Prostate gland (tissue), 2 donors: ENCODE results near the gene PRPF4. TPM values are rescaled to one million over a fixed set of nuclear protein-coding genes. Genes with fewer than 3 reads are reported as not detected.

Experiments used
- DNase-seq: peaks from one replicate; pipeline ENCODE4 v3.0.0-alpha.2; 2019; ENCODE audit warnings: low spot score
- H3K27ac ChIP-seq, 2 donors: fragments of 200-600 bp; sonication (generic); 2 replicates each; pipeline ENCODE4 v1.5.1; 2017 to 2019
- H3K27me3 ChIP-seq: fragments of 200-600 bp; sonication (generic); replicated peaks from 2 replicates; pipeline ENCODE4 v1.5.1; 2019; ENCODE audit not compliant: insufficient read depth
- H3K36me3 ChIP-seq, 2 donors: fragments of 200-600 bp; sonication (generic); 1 replicate in 1 of 2; 2 replicates in 1 of 2; pipeline versions ENCODE4 v1.5.1 to v1.8.1; 2017 to 2019
- H3K4me1 ChIP-seq: fragments of 200-600 bp; sonication (generic); replicated peaks from 2 replicates; pipeline ENCODE4 v1.5.1; 2019
- H3K4me3 ChIP-seq, 2 donors: fragments of 200-600 bp; sonication (generic); 2 replicates each; pipeline ENCODE4 v1.5.1; 2017 to 2019
- H3K9me3 ChIP-seq: fragments of 200-600 bp; sonication (generic); 2 replicates; pipeline ENCODE4 v1.5.1; 2017
- POLR2A ChIP-seq: fragments of 450-650 bp; IDR thresholded peaks from one replicate; pipeline ENCODE4 v1.6.1; 2016; ENCODE audit warnings: antibody characterized with exemption, mild to moderate bottlenecking
- POLR2AphosphoS5 ChIP-seq: sonication (generic); formaldehyde crosslinking; IDR thresholded peaks from one replicate; pipeline ENCODE4 v1.6.1; 2017; ENCODE audit warnings: antibody characterized with exemption
- WGBS: methylation state at CpG from one replicate; pipeline ENCODE4 v1.1.5; 2018; 5-methylcytosine and 5-hydroxymethylcytosine counted together
- intact Hi-C: fragments of 100-400 bp; cut with DNase I; formaldehyde crosslinking; loops from one replicate; pipeline ENCODE4 v1.14.2; 2022
- total RNA-seq, 2 donors: library from RNA; depleted of rRNA; stranded (reverse); fragments of >200 nt; gene quantifications; one replicate each; pipeline ENCODE4 v1.1.0, GENCODE V29; 2016
- TF ChIP-seq, protein P1 (sequence below), 4 experiments: fragments of 200-600 bp in 2 of 4; fragments of 450-650 bp in 2 of 4; sonication (generic) in 2 of 4; IDR thresholded peaks; 1 replicate in 3 of 4; 2 replicates in 1 of 4; pipeline ENCODE4 v1.5.1; 2016 to 2019; ENCODE audit warnings: antibody characterized with exemption in 4 of 4, mild to moderate bottlenecking in 2 of 4, moderate library complexity in 2 of 4

Gene PRPF4
- total RNA-seq, 2 donors from 2014 or later = 25.0 to 27.1 TPM

DNA sequence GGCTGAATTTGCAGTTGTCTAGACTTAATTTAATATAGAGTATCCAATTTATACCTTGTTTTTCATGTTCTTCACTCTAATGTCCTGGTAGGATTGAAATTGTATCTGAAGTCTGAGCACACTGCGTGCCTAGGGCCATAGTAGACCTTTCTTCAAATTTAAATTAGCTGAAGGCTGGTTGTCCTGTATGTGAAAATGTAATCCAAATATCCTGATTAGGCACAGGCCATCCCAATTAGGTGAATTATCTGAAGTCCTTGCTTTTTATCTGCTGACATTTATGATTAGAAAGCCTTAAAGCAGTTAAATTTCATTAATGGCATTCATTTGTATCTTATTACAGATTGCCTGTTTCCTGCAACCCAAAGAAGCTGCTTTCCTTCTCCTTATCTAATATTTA lies 20.5 kb upstream of the PRPF4 start:
- no peak for DNase-seq
- WGBS = 94% methylated on average over 1 of the region's 1 CpG
- Histone ChIP-seq H3K4me3 (no peak overlapping the region), H3K27me3 (no peaks in the 10 kb centered on the region), H3K27ac (no peak overlapping the region), H3K9me3 (no peaks in the 10 kb centered on the region), H3K36me3 (peaks cover 0 to 3% of the 10 kb centered on the region in 2 donors), H3K4me1 (no peaks in the 10 kb centered on the region)
- no peak for TF ChIP-seq POLR2AphosphoS5
- TF ChIP-seq, protein P1, sequence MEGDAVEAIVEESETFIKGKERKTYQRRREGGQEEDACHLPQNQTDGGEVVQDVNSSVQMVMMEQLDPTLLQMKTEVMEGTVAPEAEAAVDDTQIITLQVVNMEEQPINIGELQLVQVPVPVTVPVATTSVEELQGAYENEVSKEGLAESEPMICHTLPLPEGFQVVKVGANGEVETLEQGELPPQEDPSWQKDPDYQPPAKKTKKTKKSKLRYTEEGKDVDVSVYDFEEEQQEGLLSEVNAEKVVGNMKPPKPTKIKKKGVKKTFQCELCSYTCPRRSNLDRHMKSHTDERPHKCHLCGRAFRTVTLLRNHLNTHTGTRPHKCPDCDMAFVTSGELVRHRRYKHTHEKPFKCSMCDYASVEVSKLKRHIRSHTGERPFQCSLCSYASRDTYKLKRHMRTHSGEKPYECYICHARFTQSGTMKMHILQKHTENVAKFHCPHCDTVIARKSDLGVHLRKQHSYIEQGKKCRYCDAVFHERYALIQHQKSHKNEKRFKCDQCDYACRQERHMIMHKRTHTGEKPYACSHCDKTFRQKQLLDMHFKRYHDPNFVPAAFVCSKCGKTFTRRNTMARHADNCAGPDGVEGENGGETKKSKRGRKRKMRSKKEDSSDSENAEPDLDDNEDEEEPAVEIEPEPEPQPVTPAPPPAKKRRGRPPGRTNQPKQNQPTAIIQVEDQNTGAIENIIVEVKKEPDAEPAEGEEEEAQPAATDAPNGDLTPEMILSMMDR (IDR thresholded peaks at IDR 0.05) = no peak
- TF ChIP-seq POLR2A = no peak
- intact Hi-C loops = no loop called here

DNA sequence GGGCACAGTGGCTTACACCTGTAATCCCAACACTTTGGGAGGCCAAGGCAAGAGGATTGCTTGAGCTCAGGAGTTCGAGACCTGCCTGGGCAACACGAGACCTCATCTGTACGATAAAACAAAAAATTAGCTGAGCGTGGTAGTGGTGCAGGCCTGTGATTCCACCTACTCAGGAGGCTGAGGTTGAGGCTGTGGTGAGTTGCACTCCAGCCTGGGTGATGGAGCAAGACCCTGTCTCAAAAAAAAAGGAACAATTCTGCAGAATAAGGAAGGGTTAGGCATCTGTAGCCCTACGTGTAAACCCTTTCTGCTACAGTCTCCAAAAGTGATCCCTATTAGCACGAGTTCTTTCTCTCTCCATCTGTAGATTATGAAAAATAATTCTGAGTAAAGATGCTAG lies 20.0 kb upstream of the PRPF4 start:
- no peak for DNase-seq
- Histone ChIP-seq H3K9me3 (no peaks in the 10 kb centered on the region), H3K27me3 (no peaks in the 10 kb centered on the region), H3K27ac (no peak overlapping the region), H3K4me1 (no peaks in the 10 kb centered on the region), H3K4me3 (no peak overlapping the region), H3K36me3 (peaks cover 0 to 6% of the 10 kb centered on the region in 2 donors)
- 90% methylated on average over 6 of the region's 6 CpGs for WGBS
- intact Hi-C loops = no loop called here
- TF ChIP-seq POLR2AphosphoS5 (no peak), POLR2A (no peak)
- TF ChIP-seq, protein P1 (IDR thresholded peaks at IDR 0.05) = no peak

DNA sequence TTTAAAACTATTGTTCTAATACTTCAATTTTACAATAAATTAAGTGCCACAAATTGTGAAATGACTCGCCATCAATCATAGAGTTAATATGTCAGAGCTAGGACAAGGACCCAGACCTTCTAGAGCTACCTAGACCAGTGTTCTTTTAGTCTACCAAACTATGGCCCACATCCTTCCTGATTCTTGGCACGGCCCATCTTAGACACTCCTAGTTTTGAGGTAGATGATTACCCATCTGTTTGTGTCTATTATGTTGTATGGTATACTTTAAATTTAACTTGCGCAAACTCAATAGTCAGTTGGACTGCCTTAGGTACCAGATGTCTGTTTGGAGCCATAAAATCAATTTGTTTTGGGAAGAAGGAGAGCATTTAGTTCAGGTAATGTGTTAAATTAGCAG lies 17.6 kb upstream of the PRPF4 start:
- Histone ChIP-seq H3K4me3 (no peak overlapping the region), H3K27ac (peak overlapping the region; percentile 8 to 41), H3K27me3 (no peaks in the 10 kb centered on the region), H3K36me3 (peaks cover 0 to 6% of the 10 kb centered on the region in 2 donors), H3K9me3 (no peaks in the 10 kb centered on the region), H3K4me1 (no peaks in the 10 kb centered on the region)
- no peak for DNase-seq
- WGBS = 86% methylated on average over 3 of the region's 3 CpGs
- no peak for TF ChIP-seq POLR2A
- TF ChIP-seq, protein P1 (IDR thresholded peaks at IDR 0.05) = no peak
- no peak for TF ChIP-seq POLR2AphosphoS5
- intact Hi-C loops = no loop called here

DNA sequence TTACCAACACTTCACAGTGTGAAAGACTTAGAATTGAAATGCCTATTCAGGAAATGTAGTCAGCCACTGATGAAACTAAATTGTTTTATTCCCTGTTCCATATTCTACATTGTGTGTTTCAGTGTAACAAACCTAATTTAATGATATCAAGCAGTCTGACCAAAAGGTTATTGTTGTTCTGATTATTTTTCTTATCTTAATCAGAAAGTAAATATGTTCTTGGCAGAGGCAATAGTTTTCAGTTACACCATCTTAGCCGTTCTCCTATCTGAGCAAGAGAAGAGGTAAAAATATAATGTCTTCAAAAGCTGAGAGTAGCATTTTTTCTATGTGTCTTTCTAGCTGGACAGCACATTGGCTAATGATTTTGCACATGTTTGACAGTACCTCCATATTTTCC lies 17.2 kb upstream of the PRPF4 start:
- H3K27me3 ChIP-seq = no peaks in the 10 kb centered on the region
- intact Hi-C loops = no loop called here
- no peak for DNase-seq
- no peaks in the 10 kb centered on the region for H3K9me3 ChIP-seq
- WGBS = 33% methylated on average over 1 of the region's 1 CpG
- peaks cover 0 to 6% of the 10 kb centered on the region in 2 donors for H3K36me3 ChIP-seq
- H3K4me3 ChIP-seq = no peak overlapping the region
- no peaks in the 10 kb centered on the region for H3K4me1 ChIP-seq
- TF ChIP-seq, protein P1 (IDR thresholded peaks at IDR 0.05) = no peak
- TF ChIP-seq POLR2AphosphoS5 (no peak), POLR2A (no peak)
- H3K27ac ChIP-seq = peak overlapping the region in 1 of 2 donors; percentile 41

DNA sequence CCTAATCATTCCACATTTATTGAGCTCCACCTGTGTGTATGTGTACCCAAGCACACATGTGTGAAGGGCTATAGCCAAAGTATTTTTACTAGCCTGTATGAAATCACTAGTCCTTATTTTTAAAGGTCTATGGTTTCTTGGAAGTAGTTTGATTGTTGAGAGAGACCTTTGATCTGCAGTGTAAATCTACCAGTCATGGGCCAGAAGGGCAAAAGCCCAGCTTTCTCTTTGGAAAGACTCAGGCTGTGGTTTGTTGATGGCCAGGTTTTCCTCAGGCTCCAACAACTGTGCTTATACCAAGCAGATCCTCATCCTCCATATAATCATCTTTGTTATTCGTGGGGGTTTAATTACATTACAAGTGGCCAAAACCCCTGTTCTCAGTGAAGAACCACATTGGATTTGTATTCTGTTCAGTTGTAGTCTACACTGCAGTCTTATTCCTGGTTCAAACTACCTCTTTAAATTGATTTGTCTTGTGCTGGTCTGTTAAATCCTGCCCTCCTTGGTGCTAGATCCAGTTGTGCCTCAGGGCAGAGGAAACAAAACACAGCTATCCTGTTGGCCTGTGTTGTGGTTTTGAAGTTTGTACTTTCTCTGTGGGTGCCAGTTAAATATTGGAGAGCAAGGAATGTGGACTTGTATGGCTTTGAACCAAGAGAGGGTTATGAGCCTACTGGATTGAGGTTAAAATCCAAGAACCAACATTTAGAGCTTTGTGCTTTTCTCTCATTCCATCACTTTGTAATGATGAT lies 13.4 kb upstream of the PRPF4 start:
- H3K4me1 ChIP-seq = no peaks in the 10 kb centered on the region
- TF ChIP-seq POLR2A = no peak
- TF ChIP-seq, protein P1 (IDR thresholded peaks at IDR 0.05) = no peak
- no peak for TF ChIP-seq POLR2AphosphoS5
- 91% methylated on average over 1 of the region's 1 CpG for WGBS
- H3K27ac ChIP-seq = peak overlapping the region in 1 of 2 donors; percentile 30
- H3K27me3 ChIP-seq = no peaks in the 10 kb centered on the region
- H3K9me3 ChIP-seq = no peaks in the 10 kb centered on the region
- peak; percentile 13 for DNase-seq
- intact Hi-C loops = no loop called here
- H3K4me3 ChIP-seq = no peak overlapping the region
- peaks cover 0 to 6% of the 10 kb centered on the region in 2 donors for H3K36me3 ChIP-seq
